LNCAP (cell line): ENCODE data around the gene MYL5.

Experiments
- CTCF ChIP-seq: fragments of 450-650 bp; IDR thresholded peaks from 2 replicates; pipeline ENCODE4 v1.5.1; 2017; ENCODE audit warnings: mild to moderate bottlenecking

Gene MYL5

GRCh38 chr4:653831-654502 lies 20.4 kb upstream of the MYL5 start:
- no peak for TF ChIP-seq CTCF

GRCh38 chr4:654503-654845 lies 19.9 kb upstream of the MYL5 start:
- TF ChIP-seq CTCF = no peak

GRCh38 chr4:654871-655463 lies 19.4 kb upstream of the MYL5 start:
- TF ChIP-seq CTCF = no peak

GRCh38 chr4:655464-656151 lies 18.7 kb upstream of the MYL5 start:
- no peak for TF ChIP-seq CTCF

GRCh38 chr4:656436-657337 lies 17.7 kb upstream of the MYL5 start:
- TF ChIP-seq CTCF = no peak

- no peak for TF ChIP-seq CTCF
These were observed 17.0 kb upstream of the MYL5 start for GRCh38 chr4:657338-657833.
